ENCODE data around the gene ZNF219. TPM values are rescaled to one million over a fixed set of nuclear protein-coding genes. Genes with fewer than 3 reads are reported as not detected.
A peak's percentile ranks its signal among the peaks of the same experiment; 100 is the strongest.

ZNF219 gene
- total and polyA plus RNA-seq, 2 of the 13 experiments (the other 11 are each of a cell fraction or from before 2014, with no cell fraction given): 34.5 to 36.6 TPM

GRCh38 chr14:21054123-21054767, 44.2 kb downstream of the ZNF219 start (continued):
- TF ChIP-seq STAT6 (CRISPR knock-in tag; IDR thresholded peaks at IDR 0.05; ENCODE audit: borderline replicate concordance) (peak; percentile 89; the same call in 1 of the 2 replicates), ATF7 (IDR thresholded peaks at IDR 0.05) (no peak), ATF7 (CRISPR knock-in tag; IDR thresholded peaks at IDR 0.05) (no peak; the same call in 1 of the 2 replicates), IRF1 (CRISPR knock-in tag; IDR thresholded peaks at IDR 0.05; ENCODE audit: low read depth) (peak; percentile 52; the same call in 1 of the 2 replicates), THYN1 (CRISPR knock-in tag; IDR thresholded peaks at IDR 0.05; ENCODE audit: borderline replicate concordance, low read depth) (no peak), KLF13 (CRISPR knock-in tag; IDR thresholded peaks at IDR 0.05) (no peak), ZNF230 (CRISPR knock-in tag; IDR thresholded peaks at IDR 0.05) (0 out of 2 replicates have a peak, but pooled peaks have one; percentile 57), PAWR (CRISPR knock-in tag; IDR thresholded peaks at IDR 0.05; ENCODE audit: borderline replicate concordance) (no peak), PHF21A (CRISPR knock-in tag; IDR thresholded peaks at IDR 0.05) (peak; percentile 99), SNAI1 (CRISPR knock-in tag; IDR thresholded peaks at IDR 0.05; ENCODE audit: borderline replicate concordance) (no peak), LBX2 (CRISPR knock-in tag; IDR thresholded peaks at IDR 0.05; ENCODE audit: borderline replicate concordance) (no peak), IRF9 (CRISPR knock-in tag; IDR thresholded peaks at IDR 0.05; ENCODE audit: borderline replicate concordance) (0 out of 2 replicates have a peak, but pooled peaks have one; percentile 33), JUN (CRISPR knock-in tag; IDR thresholded peaks at IDR 0.05) (peak; percentile 74; the same call in 1 of the 2 replicates), TCF7L2 (IDR thresholded peaks at IDR 0.05; ENCODE audit: low read depth, low read length) (peak; percentile 89), SMARCC2 (IDR thresholded peaks at IDR 0.05) (0 out of 2 replicates have a peak, but pooled peaks have one; percentile 11), NFIB (CRISPR knock-in tag; IDR thresholded peaks at IDR 0.05; ENCODE audit: borderline replicate concordance) (no peak), STAG1 (CRISPR knock-in tag; IDR thresholded peaks at IDR 0.05) (0 out of 2 replicates have a peak, but pooled peaks have one; percentile 22), ZNF33A (CRISPR knock-in tag; IDR thresholded peaks at IDR 0.05; ENCODE audit: borderline replicate concordance) (no peak; the same call in 1 of the 2 replicates), EED (CRISPR knock-in tag; IDR thresholded peaks at IDR 0.05) (no peak), TEAD2 (CRISPR knock-in tag; IDR thresholded peaks at IDR 0.05) (no peak)
- TF ChIP-seq, protein P1, sequence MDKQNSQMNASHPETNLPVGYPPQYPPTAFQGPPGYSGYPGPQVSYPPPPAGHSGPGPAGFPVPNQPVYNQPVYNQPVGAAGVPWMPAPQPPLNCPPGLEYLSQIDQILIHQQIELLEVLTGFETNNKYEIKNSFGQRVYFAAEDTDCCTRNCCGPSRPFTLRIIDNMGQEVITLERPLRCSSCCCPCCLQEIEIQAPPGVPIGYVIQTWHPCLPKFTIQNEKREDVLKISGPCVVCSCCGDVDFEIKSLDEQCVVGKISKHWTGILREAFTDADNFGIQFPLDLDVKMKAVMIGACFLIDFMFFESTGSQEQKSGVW (CRISPR knock-in tag; IDR thresholded peaks at IDR 0.05; ENCODE audit: borderline replicate concordance): no peak
- TF ChIP-seq, protein P2, sequence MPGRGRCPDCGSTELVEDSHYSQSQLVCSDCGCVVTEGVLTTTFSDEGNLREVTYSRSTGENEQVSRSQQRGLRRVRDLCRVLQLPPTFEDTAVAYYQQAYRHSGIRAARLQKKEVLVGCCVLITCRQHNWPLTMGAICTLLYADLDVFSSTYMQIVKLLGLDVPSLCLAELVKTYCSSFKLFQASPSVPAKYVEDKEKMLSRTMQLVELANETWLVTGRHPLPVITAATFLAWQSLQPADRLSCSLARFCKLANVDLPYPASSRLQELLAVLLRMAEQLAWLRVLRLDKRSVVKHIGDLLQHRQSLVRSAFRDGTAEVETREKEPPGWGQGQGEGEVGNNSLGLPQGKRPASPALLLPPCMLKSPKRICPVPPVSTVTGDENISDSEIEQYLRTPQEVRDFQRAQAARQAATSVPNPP (CRISPR knock-in tag; IDR thresholded peaks at IDR 0.05): no peak

Measured in HepG2 (cell line).